ENCODE measurements around the gene FARS2. TPM values are rescaled to one million over a fixed set of nuclear protein-coding genes. Genes with fewer than 3 reads are reported as not detected.
A peak's percentile ranks its signal among the peaks of the same experiment; 100 is the strongest.

The FARS2 gene
- total and polyA plus RNA-seq, 10 donors: 9.0 to 27.4 (median 19.8) TPM

GRCh38 chr6:5257400-5257799 is 3.9 kb upstream of the FARS2 start:
- Histone ChIP-seq H3K4me3 (no peak overlapping the region), H3K9me3 (no peaks in the 10 kb centered on the region), H3K27me3 (replicated peaks in 1 of 7) (no peaks in the 10 kb centered on the region), H3K4me1 (peaks cover 9 to 28% (median 21%) of the 10 kb centered on the region in 6 donors), H3K27ac (no peak overlapping the region), H3K36me3 (peaks cover 0 to 18% (median 0%) of the 10 kb centered on the region in 6 donors)
- TF ChIP-seq POLR2AphosphoS5 (IDR thresholded peaks at IDR 0.05) (no peak), CTCF (IDR thresholded peaks at IDR 0.05 in 8 of 11, conservative IDR thresholded peaks at IDR 0.05 in 3 of 11) (no peak), POLR2A (IDR thresholded peaks at IDR 0.05) (no peak)
- intact Hi-C loops (cut with DNase I; ENCODE audit: low total_unique reads): no loop called here
- no peak for DNase-seq
- 95 to 100% (median 99%) methylated on average over 7 to 8 of the region's 8 CpGs for WGBS, 5 donors

- H3K27ac ChIP-seq: peak overlapping the region in 7 of 8 donors; percentile 95 to 98 (median 98)
- H3K4me3 ChIP-seq: peak overlapping the region in 2 of 8 donors; percentile 78 to 99
- no peaks in the 10 kb centered on the region for H3K9me3 ChIP-seq
- no peak for TF ChIP-seq CTCF (IDR thresholded peaks at IDR 0.05 in 8 of 11, conservative IDR thresholded peaks at IDR 0.05 in 3 of 11)
- TF ChIP-seq POLR2AphosphoS5 (IDR thresholded peaks at IDR 0.05): no peak
- TF ChIP-seq POLR2A (IDR thresholded peaks at IDR 0.05): no peak
- WGBS, 5 donors: 73 to 82% (median 77%) methylated on average over 3 of the region's 3 CpGs
- no peak for DNase-seq
- no peaks in the 10 kb centered on the region for H3K36me3 ChIP-seq
- intact Hi-C loops (cut with DNase I; ENCODE audit: low total_unique reads): no loop called here
- no peaks in the 10 kb centered on the region for H3K27me3 ChIP-seq (replicated peaks in 1 of 7)
- peaks cover 15 to 42% (median 33%) of the 10 kb centered on the region in 6 donors for H3K4me1 ChIP-seq
These were observed 1.9 kb upstream of the FARS2 start for GRCh38 chr6:5259428-5259827.

GRCh38 chr6:5260111-5260620 is 1.1 kb upstream of the FARS2 start:
- Histone ChIP-seq H3K36me3 (no peaks in the 10 kb centered on the region), H3K9me3 (no peaks in the 10 kb centered on the region), H3K4me1 (peaks cover 15 to 46% (median 33%) of the 10 kb centered on the region in 6 donors), H3K4me3 (peak overlapping the region; percentile 75 to 99 (median 91)), H3K27ac (peak overlapping the region; percentile 95 to 98 (median 98)), H3K27me3 (replicated peaks in 1 of 7) (no peaks in the 10 kb centered on the region)
- intact Hi-C loops (cut with DNase I; ENCODE audit: low total_unique reads): no loop called here
- TF ChIP-seq CTCF (IDR thresholded peaks at IDR 0.05 in 8 of 11, conservative IDR thresholded peaks at IDR 0.05 in 3 of 11) (no peak), POLR2AphosphoS5 (IDR thresholded peaks at IDR 0.05) (no peak), POLR2A (IDR thresholded peaks at IDR 0.05) (no peak)
- 3 to 5% (median 4%) methylated on average over 10 to 22 of the region's 22 CpGs for WGBS, 5 donors
- peak; percentile 93 for DNase-seq

- intact Hi-C loops (cut with DNase I; ENCODE audit: low total_unique reads): no loop called here
- TF ChIP-seq POLR2A (IDR thresholded peaks at IDR 0.05) (no peak), CTCF (IDR thresholded peaks at IDR 0.05 in 8 of 11, conservative IDR thresholded peaks at IDR 0.05 in 3 of 11) (no peak), POLR2AphosphoS5 (IDR thresholded peaks at IDR 0.05) (no peak)
- 0 to 1% (median 0%) methylated on average over 12 to 19 of the region's 19 CpGs for WGBS, 5 donors
- H3K27me3 ChIP-seq (replicated peaks in 1 of 7): no peaks in the 10 kb centered on the region
- H3K9me3 ChIP-seq: no peaks in the 10 kb centered on the region
- H3K4me3 ChIP-seq: peak overlapping the region; percentile 75 to 99 (median 91)
- peaks cover 0 to 6% (median 0%) of the 10 kb centered on the region in 6 donors for H3K36me3 ChIP-seq
- H3K27ac ChIP-seq: peak overlapping the region; percentile 95 to 98 (median 98)
- no peak for DNase-seq
- H3K4me1 ChIP-seq: peaks cover 15 to 52% (median 33%) of the 10 kb centered on the region in 6 donors
These were observed 314 bp downstream of the FARS2 start for GRCh38 chr6:5261545-5262109.

All from spleen (tissue), 11 donors.